Spleen (tissue), 11 donors: ENCODE results near the gene ITGA1. TPM values are rescaled to one million over a fixed set of nuclear protein-coding genes. Genes with fewer than 3 reads are reported as not detected.

Source experiments
- DNase-seq: peaks from one replicate; pipeline ENCODE4 v3.0.0-alpha.2; 2020
- H3K27ac ChIP-seq, 8 donors: fragments of 200-600 bp; sonication (generic) in 7 of 8; 1 replicate in 4 of 8; 2 replicates in 4 of 8; pipeline versions ENCODE4 v1.5.0 to v1.8.0; 2016 to 2021; ENCODE audit warnings: inconsistent platforms in 4 of 8, mild to moderate bottlenecking in 4 of 8, moderate library complexity in 1 of 8
- H3K27me3 ChIP-seq, 7 donors: fragments of 200-600 bp; sonication (generic) in 6 of 7; replicated peaks in 1 of 7; 1 replicate in 4 of 7; 2 replicates in 3 of 7; pipeline versions ENCODE4 v1.5.0 to v1.8.0; 2016 to 2021; ENCODE audit warnings: inconsistent platforms in 3 of 7, mild to moderate bottlenecking in 1 of 7
- H3K36me3 ChIP-seq, 6 donors: fragments of 200-600 bp; sonication (generic) in 5 of 6; 1 replicate in 4 of 6; 2 replicates in 2 of 6; pipeline versions ENCODE4 v1.5.0 to v1.8.0; 2016 to 2021; ENCODE audit warnings: inconsistent platforms in 2 of 6
- H3K4me1 ChIP-seq, 6 donors: fragments of 200-600 bp; sonication (generic) in 5 of 6; 1 replicate in 3 of 6; 2 replicates in 3 of 6; pipeline versions ENCODE4 v1.5.0 to v1.8.0; 2016 to 2021; ENCODE audit warnings: inconsistent platforms in 3 of 6
- H3K4me3 ChIP-seq, 8 donors: fragments of 200-600 bp; sonication (generic) in 7 of 8; 1 replicate in 4 of 8; 2 replicates in 4 of 8; pipeline versions ENCODE4 v1.5.0 to v1.8.0; 2016 to 2021; ENCODE audit warnings: inconsistent platforms in 4 of 8, mild to moderate bottlenecking in 4 of 8, moderate library complexity in 2 of 8
- H3K9me3 ChIP-seq, 8 donors: fragments of 200-600 bp; sonication (generic) in 7 of 8; 1 replicate in 4 of 8; 2 replicates in 4 of 8; pipeline versions ENCODE4 v1.5.0 to v1.8.0; 2016 to 2021; ENCODE audit warnings: inconsistent platforms in 4 of 8
- POLR2A ChIP-seq, 3 donors: fragments of 450-650 bp; IDR thresholded peaks; one replicate each; pipeline ENCODE4 v1.5.1; 2017; ENCODE audit warnings: antibody characterized with exemption in 3 of 3, mild to moderate bottlenecking in 1 of 3
- POLR2AphosphoS5 ChIP-seq, 3 donors: sonication (generic); formaldehyde crosslinking; IDR thresholded peaks; one replicate each; pipeline ENCODE4 v1.5.1; 2017; ENCODE audit warnings: antibody characterized with exemption in 3 of 3
- WGBS, 5 donors: extraction: QIAGEN DNeasy Blood & Tissue Kit in 3 of 5; methylation state at CpG; one replicate each; pipeline versions ENCODE4 v1.1.5 to v1.1.7; 2013 to 2018; 5-methylcytosine and 5-hydroxymethylcytosine counted together
- intact Hi-C: fragments of 100-400 bp; cut with DNase I; formaldehyde crosslinking; loops from one replicate; pipeline ENCODE4 v1.15.0; 2023; ENCODE audit warnings: low total_unique reads
- polyA plus RNA-seq, 3 donors: library from polyadenylated mRNA; stranded (reverse); fragments of 200-250 nt; gene quantifications; one replicate each; pipeline ENCODE4 v1.2.1, GENCODE V29; 2013
- total RNA-seq, 7 donors: library from RNA; depleted of rRNA in 3 of 7; stranded (reverse); fragments of >200 nt in 3 of 7; fragmentation: NEBNext Ultra II Directional in 4 of 7; extraction: Animal tissue kit (Norgen Biotek cat#: 25700) in 4 of 7; gene quantifications; one replicate each; pipeline versions ENCODE4 v1.1.0 to v1.2.1, GENCODE V29; 2016 to 2021
- TF ChIP-seq, protein P1 (sequence below), 11 experiments: fragments of 200-600 bp in 7 of 11; fragments of 450-650 bp in 4 of 11; sonication (generic) in 4 of 11; IDR thresholded peaks in 8 of 11; conservative IDR thresholded peaks in 3 of 11; 1 replicate in 7 of 11; 2 replicates in 4 of 11; pipeline versions ENCODE4 v1.4.0 to v1.8.0; 2016 to 2021; ENCODE audit warnings: antibody characterized with exemption in 11 of 11, inconsistent platforms in 4 of 11, mild to moderate bottlenecking in 1 of 11
- donor health status: healthy with polysubstance abuse.
- donor health status: DM: no; HTN: no; CAD: no; lungs with moderate emphysema.
- donor health status: DM: no; HTN: no; CAD: no.
- donor health status: Bipolar disorder and iron deficiency.
- donor health status: healthy.
- donor health status: DM: no; HTN: no; CAD: no.
- donor health status: DM: yes; HTN: yes; CAD: no.

Gene ITGA1
- total and polyA plus RNA-seq, 10 donors, result 8.3 to 505 (median 289) TPM

DNA sequence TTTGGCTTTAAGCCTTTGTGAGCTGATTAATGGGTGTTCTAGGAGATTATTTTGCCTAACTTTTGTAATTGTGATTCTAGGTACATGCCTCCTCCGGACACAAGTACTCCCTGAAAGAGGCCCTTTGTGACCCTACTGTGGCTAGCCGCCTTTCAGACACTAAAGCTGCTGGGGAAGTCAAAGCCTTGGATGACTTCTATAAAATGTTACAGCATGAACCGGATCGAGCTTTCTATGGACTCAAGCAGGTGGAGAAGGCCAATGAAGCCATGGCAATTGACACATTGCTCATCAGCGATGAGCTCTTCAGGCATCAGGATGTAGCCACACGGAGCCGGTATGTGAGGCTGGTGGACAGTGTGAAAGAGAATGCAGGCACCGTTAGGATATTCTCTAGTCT lies 13.6 kb downstream of the ITGA1 start:
- WGBS, 5 donors, result 31 to 72% (median 60%) methylated on average over 8 of the region's 8 CpGs
- Histone ChIP-seq H3K4me3 (peak overlapping the region; percentile 53 to 77 (median 65)), H3K4me1 (peaks cover 8 to 97% (median 81%) of the 10 kb centered on the region in 6 donors), H3K9me3 (no peaks in the 10 kb centered on the region), H3K27ac (peak overlapping the region in 7 of 8 donors; percentile 88 to 95 (median 94)), H3K36me3 (peaks cover 0 to 39% (median 0%) of the 10 kb centered on the region in 6 donors), H3K27me3 (no peaks in the 10 kb centered on the region)
- DNase-seq, result no peak
- TF ChIP-seq, protein P1, sequence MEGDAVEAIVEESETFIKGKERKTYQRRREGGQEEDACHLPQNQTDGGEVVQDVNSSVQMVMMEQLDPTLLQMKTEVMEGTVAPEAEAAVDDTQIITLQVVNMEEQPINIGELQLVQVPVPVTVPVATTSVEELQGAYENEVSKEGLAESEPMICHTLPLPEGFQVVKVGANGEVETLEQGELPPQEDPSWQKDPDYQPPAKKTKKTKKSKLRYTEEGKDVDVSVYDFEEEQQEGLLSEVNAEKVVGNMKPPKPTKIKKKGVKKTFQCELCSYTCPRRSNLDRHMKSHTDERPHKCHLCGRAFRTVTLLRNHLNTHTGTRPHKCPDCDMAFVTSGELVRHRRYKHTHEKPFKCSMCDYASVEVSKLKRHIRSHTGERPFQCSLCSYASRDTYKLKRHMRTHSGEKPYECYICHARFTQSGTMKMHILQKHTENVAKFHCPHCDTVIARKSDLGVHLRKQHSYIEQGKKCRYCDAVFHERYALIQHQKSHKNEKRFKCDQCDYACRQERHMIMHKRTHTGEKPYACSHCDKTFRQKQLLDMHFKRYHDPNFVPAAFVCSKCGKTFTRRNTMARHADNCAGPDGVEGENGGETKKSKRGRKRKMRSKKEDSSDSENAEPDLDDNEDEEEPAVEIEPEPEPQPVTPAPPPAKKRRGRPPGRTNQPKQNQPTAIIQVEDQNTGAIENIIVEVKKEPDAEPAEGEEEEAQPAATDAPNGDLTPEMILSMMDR (IDR thresholded peaks at IDR 0.05 in 8 of 11, conservative IDR thresholded peaks at IDR 0.05 in 3 of 11), result no peak
- TF ChIP-seq POLR2AphosphoS5 (IDR thresholded peaks at IDR 0.05) (no peak), POLR2A (IDR thresholded peaks at IDR 0.05) (no peak)
- intact Hi-C loops, result loop anchor here (10.0 kb wide), 1 partner anchor 303 kb away; the partner anchor contains the start of gene MOCS2

DNA sequence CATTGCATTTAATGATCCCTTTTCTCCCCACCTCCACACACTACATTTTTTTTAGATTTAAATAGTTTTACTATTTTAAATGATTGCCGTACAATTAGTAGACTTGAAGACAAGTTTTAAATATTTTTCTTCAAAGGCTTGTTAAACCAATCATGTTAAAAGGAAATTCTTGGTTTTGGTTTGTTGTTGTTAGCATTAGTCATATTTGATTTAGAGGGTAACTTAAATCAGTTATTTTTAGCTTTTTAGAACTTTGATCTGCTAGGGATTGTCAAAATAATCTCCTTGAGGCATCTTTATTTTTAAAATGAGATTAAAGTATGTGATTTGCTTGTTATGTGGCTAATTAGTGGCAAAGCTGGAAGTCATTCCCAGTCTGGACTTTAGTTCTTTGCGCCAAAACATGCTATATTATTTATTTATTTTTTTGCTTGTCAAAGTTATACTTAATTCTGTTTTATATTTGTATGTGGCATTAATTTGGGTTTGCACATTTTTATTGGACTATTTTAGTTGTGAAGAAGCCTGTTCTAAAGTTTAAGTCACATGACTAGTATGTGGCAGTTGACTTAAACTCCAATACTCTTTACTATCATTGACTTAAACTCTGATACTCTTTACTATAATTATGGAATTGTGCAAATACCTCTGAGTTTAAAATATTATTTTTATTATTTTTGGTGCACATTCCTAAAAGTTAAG lies 14.7 kb downstream of the ITGA1 start:
- peaks cover 0 to 39% (median 0%) of the 10 kb centered on the region in 6 donors for H3K36me3 ChIP-seq
- WGBS, 5 donors, result 49 to 69% (median 64%) methylated on average over 2 of the region's 2 CpGs
- TF ChIP-seq POLR2AphosphoS5 (IDR thresholded peaks at IDR 0.05) (no peak), POLR2A (IDR thresholded peaks at IDR 0.05) (no peak)
- TF ChIP-seq, protein P1 (IDR thresholded peaks at IDR 0.05 in 8 of 11, conservative IDR thresholded peaks at IDR 0.05 in 3 of 11), result no peak
- peak overlapping the region in 7 of 8 donors; percentile 65 to 95 (median 94) for H3K27ac ChIP-seq
- intact Hi-C loops, result loop anchor here (10.0 kb wide), 1 partner anchor 302 kb away; the partner anchor contains the start of gene MOCS2
- H3K9me3 ChIP-seq, result no peaks in the 10 kb centered on the region
- no peaks in the 10 kb centered on the region for H3K27me3 ChIP-seq
- H3K4me1 ChIP-seq, result peaks cover 4 to 95% (median 78%) of the 10 kb centered on the region in 6 donors
- H3K4me3 ChIP-seq, result peak overlapping the region; percentile 53 to 77 (median 65)
- no peak for DNase-seq

DNA sequence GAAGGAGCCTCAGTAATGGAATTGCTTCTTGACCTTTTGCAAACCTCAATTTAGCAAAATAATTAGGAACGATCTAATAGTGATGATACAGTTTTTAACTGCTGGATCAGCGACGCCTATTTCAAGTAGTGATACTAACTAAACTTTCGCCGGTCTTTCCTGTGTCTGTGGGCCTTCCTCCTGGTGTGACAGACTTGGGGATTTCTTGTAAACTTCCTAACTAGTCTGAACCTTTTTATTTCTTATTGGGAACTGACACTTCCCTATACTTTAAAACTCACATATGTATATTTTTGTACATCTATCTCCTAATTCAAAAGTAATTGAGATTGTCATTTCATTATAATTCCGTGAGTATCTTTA lies 15.2 kb downstream of the ITGA1 start:
- Histone ChIP-seq H3K4me3 (peak overlapping the region in 7 of 8 donors; percentile 12 to 77 (median 65)), H3K27ac (peak overlapping the region in 7 of 8 donors; percentile 65 to 94 (median 92)), H3K4me1 (peaks cover 4 to 95% (median 78%) of the 10 kb centered on the region in 6 donors), H3K27me3 (no peaks in the 10 kb centered on the region), H3K9me3 (no peaks in the 10 kb centered on the region), H3K36me3 (peaks cover 0 to 39% (median 0%) of the 10 kb centered on the region in 6 donors)
- TF ChIP-seq POLR2AphosphoS5 (IDR thresholded peaks at IDR 0.05), result no peak
- TF ChIP-seq, protein P1 (IDR thresholded peaks at IDR 0.05 in 8 of 11, conservative IDR thresholded peaks at IDR 0.05 in 3 of 11), result no peak
- WGBS, 5 donors, result 40 to 65% (median 56%) methylated on average over 6 of the region's 6 CpGs
- intact Hi-C loops, result loop anchor here (10.0 kb wide), 1 partner anchor 302 kb away; the partner anchor contains the start of gene MOCS2
- DNase-seq, result no peak

DNA sequence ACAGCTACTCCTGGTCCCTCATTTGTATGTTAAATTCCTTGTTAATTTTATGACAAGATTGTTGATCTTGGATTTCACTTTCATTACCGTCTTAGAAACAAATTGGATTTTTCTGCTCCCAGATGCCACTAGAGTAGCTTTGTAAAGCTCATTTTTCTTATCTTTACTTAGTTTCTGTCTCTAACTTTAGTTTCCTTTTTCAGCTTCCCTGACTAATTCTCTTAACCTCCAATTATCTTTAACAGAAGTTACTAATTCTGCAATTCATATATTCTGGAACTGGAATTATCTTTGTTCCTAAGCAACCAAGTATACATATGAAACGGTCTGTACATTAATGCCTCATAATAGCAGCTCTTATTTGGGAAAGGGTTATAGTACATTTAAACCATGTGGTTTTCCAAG lies 16.7 kb downstream of the ITGA1 start:
- Histone ChIP-seq H3K27ac (peak overlapping the region in 7 of 8 donors; percentile 65 to 94 (median 92)), H3K4me1 (peaks cover 4 to 95% (median 72%) of the 10 kb centered on the region in 6 donors), H3K36me3 (peaks cover 0 to 39% (median 0%) of the 10 kb centered on the region in 6 donors), H3K27me3 (no peaks in the 10 kb centered on the region), H3K9me3 (no peaks in the 10 kb centered on the region), H3K4me3 (peak overlapping the region in 5 of 8 donors; percentile 13 to 77 (median 67))
- no peak for TF ChIP-seq POLR2AphosphoS5 (IDR thresholded peaks at IDR 0.05)
- no peak for TF ChIP-seq POLR2A (IDR thresholded peaks at IDR 0.05)
- TF ChIP-seq, protein P1 (IDR thresholded peaks at IDR 0.05 in 8 of 11, conservative IDR thresholded peaks at IDR 0.05 in 3 of 11), result no peak
- no peak for DNase-seq
- 50 to 70% (median 56%) methylated on average over 2 of the region's 2 CpGs for WGBS, 5 donors
- intact Hi-C loops, result loop anchor here (10.0 kb wide), 1 partner anchor 300 kb away; the partner anchor contains the start of gene MOCS2
